Measurements from ENCODE around the gene NLRP11. TPM values are rescaled to one million over a fixed set of nuclear protein-coding genes. Genes with fewer than 3 reads are reported as not detected.

The NLRP11 gene
- total and polyA plus RNA-seq, 2 donors = under 0.01 to 0.02 TPM

DNA sequence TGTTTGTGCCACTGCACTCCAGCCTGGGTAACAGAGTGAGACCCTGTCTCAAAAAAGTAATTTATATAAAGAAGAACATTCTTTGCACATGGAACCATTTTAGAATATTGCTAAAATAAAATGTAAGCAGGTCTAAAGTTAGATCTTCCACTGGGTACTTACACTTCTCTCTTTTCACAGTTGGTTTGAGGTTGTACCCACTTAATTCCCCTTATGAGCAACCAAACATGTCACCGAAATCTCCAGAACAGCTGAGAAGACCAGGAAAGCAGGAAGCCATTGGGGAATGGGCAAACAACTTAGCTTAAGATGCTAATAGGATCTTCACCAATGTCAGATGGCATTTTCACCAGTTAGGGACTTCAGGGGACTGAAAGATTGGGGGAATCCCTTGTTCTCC lies 23.4 kb upstream of the NLRP11 start:
- Histone ChIP-seq H3K9me3 (ENCODE audit: control insufficient read depth in 2 of 2, insufficient read depth in 1 of 2, low read length in 1 of 2) (peaks cover 0 to 20% of the 10 kb centered on the region in 2 donors), H3K4me3 (ENCODE audit: low read length in 2 of 2) (no peak overlapping the region), H3K36me3 (ENCODE audit: control insufficient read depth in 2 of 2, insufficient read depth in 2 of 2, low read length in 1 of 2) (no peaks in the 10 kb centered on the region), H3K27me3 (ENCODE audit: control insufficient read depth in 2 of 2, insufficient read depth in 1 of 2, low read length in 1 of 2) (no peaks in the 10 kb centered on the region), H3K4me1 (ENCODE audit: control insufficient read depth in 2 of 2, insufficient read depth in 2 of 2, low read length in 2 of 2) (no peaks in the 10 kb centered on the region), H3K27ac (ENCODE audit: low read depth in 1 of 2, low read length in 1 of 2) (no peak overlapping the region)
- 87% methylated on average over 1 of the region's 1 CpG for WGBS
- DNase-seq (ENCODE audit: low read depth in 6 of 9, low spot score in 9 of 9) = no peak

DNA sequence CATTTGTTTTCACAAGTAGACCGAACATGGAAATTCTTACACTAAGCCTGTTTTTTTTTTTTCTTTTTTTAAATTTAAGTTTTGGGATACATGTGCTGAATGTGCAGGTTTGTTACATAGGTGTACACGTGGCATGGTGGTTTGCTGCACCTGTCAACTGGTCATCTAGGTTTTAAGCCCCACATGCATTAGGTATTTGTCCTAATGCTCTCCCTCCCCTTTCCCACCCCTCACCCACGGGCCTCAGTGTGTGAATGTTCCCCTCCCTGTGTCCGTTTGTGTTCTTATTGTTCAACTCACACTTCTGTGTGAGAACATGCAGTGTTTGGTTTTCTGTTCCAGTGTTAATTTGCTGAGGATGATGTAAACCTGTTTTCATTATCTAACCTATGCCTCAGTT lies 7.1 kb upstream of the NLRP11 start:
- 71% methylated on average over 4 of the region's 4 CpGs for WGBS

DNA sequence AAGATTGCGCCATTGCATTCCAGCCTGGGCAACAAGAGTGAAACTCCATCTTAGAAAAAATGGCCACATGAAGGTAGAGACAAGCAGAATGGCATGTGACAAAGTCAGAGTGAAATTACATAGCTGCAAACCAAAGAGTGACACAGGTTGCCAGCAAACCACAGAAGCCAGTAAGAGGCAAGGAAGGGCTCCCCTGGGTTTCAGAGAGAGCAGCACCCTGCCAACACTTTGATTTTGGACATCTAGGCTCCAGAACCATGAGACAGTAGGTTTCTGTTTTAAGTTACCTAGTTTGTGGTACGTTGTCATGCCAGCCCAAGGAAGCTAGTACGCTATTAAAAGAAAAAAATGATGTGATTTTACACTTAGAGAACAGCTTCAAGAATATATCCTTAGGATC lies 6.5 kb upstream of the NLRP11 start:
- Histone ChIP-seq H3K4me3 (ENCODE audit: low read length in 2 of 2) (no peak overlapping the region), H3K4me1 (ENCODE audit: control insufficient read depth in 2 of 2, insufficient read depth in 2 of 2, low read length in 2 of 2) (no peaks in the 10 kb centered on the region), H3K9me3 (ENCODE audit: control insufficient read depth in 2 of 2, insufficient read depth in 1 of 2, low read length in 1 of 2) (peaks cover 0 to 8% of the 10 kb centered on the region in 2 donors), H3K27me3 (ENCODE audit: control insufficient read depth in 2 of 2, insufficient read depth in 1 of 2, low read length in 1 of 2) (no peaks in the 10 kb centered on the region), H3K27ac (ENCODE audit: low read depth in 1 of 2, low read length in 1 of 2) (no peak overlapping the region), H3K36me3 (ENCODE audit: control insufficient read depth in 2 of 2, insufficient read depth in 2 of 2, low read length in 1 of 2) (no peaks in the 10 kb centered on the region)
- no peak for DNase-seq (ENCODE audit: low read depth in 6 of 9, low spot score in 9 of 9)
- 75% methylated on average over 3 of the region's 3 CpGs for WGBS

More for the DNA sequence above, 7.1 kb upstream of the NLRP11 start:
- no peaks in the 10 kb centered on the region for H3K36me3 ChIP-seq (ENCODE audit: control insufficient read depth in 2 of 2, insufficient read depth in 2 of 2, low read length in 1 of 2)
- H3K4me1 ChIP-seq (ENCODE audit: control insufficient read depth in 2 of 2, insufficient read depth in 2 of 2, low read length in 2 of 2) = no peaks in the 10 kb centered on the region
- H3K9me3 ChIP-seq (ENCODE audit: control insufficient read depth in 2 of 2, insufficient read depth in 1 of 2, low read length in 1 of 2) = peaks cover 0 to 8% of the 10 kb centered on the region in 2 donors
- DNase-seq (ENCODE audit: low read depth in 6 of 9, low spot score in 9 of 9) = no peak
- no peaks in the 10 kb centered on the region for H3K27me3 ChIP-seq (ENCODE audit: control insufficient read depth in 2 of 2, insufficient read depth in 1 of 2, low read length in 1 of 2)
- no peak overlapping the region for H3K4me3 ChIP-seq (ENCODE audit: low read length in 2 of 2)
- no peak overlapping the region for H3K27ac ChIP-seq (ENCODE audit: low read depth in 1 of 2, low read length in 1 of 2)

DNA sequence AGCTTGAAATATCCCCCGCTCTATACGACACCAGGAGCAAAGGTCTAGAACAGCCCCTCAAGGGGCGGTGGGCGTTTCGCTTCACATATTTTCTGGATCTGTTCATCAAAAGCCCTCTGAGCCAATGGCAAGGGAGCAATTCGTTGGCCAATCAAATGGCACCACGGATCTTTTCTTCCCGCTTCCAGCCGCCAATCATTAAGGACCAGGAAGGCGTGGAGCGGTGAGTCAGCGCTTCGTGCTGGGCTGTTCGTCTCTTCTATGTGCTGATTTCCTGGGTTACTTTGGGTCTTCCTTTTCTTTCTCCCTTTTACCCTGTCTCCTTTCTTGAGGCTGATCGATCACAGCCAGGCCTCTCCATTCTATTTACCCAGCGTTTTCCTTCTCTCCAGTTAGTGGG lies 4.5 kb upstream of the NLRP11 start, which contains the start of gene NLRP4:
NLRP4 (plus strand) TSS at position 201 of the 400 bp plus-strand sequence. CDS start 15,541 bp downstream, outside the sequence.
- no peak within 1 kb of the TSS for H3K27ac ChIP-seq (ENCODE audit: low read depth in 1 of 2, low read length in 1 of 2)
- peaks cover 0 to 8% of the 10 kb centered on the region in 2 donors for H3K9me3 ChIP-seq (ENCODE audit: control insufficient read depth in 2 of 2, insufficient read depth in 1 of 2, low read length in 1 of 2)
- no peaks in the 10 kb centered on the region for H3K4me1 ChIP-seq (ENCODE audit: control insufficient read depth in 2 of 2, insufficient read depth in 2 of 2, low read length in 2 of 2)
- WGBS = 93% methylated on average over 16 of the region's 16 CpGs
- H3K27me3 ChIP-seq (ENCODE audit: control insufficient read depth in 2 of 2, insufficient read depth in 1 of 2, low read length in 1 of 2) = no peaks in the 10 kb centered on the region
- no peaks in the 10 kb centered on the region for H3K36me3 ChIP-seq (ENCODE audit: control insufficient read depth in 2 of 2, insufficient read depth in 2 of 2, low read length in 1 of 2)
- no peak within 1 kb of the TSS for H3K4me3 ChIP-seq (ENCODE audit: low read length in 2 of 2)
- DNase-seq (ENCODE audit: low read depth in 6 of 9, low spot score in 9 of 9) = no peak

DNA sequence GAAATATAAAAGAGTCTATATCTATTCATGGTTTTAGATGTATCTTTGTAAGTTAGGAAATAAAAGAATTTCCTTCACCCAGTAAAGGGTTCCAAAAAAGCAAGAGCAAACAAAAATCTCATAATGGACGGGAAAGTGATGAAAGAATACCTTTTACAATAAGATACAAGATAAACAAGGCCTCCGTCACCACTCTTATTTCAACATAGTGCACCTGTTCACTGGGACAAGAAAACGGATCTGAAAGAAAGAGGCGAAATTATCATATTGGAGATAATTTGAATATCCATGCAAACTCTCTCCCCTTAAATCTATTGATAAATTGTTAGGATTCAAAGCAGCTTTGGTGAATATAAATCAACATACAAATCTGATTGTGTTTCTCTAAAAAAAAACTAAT lies 877 bp upstream of the NLRP11 start:
- Histone ChIP-seq H3K9me3 (ENCODE audit: control insufficient read depth in 2 of 2, insufficient read depth in 1 of 2, low read length in 1 of 2) (peaks cover 0 to 8% of the 10 kb centered on the region in 2 donors), H3K27ac (ENCODE audit: low read depth in 1 of 2, low read length in 1 of 2) (no peak overlapping the region), H3K36me3 (ENCODE audit: control insufficient read depth in 2 of 2, insufficient read depth in 2 of 2, low read length in 1 of 2) (no peaks in the 10 kb centered on the region), H3K27me3 (ENCODE audit: control insufficient read depth in 2 of 2, insufficient read depth in 1 of 2, low read length in 1 of 2) (no peaks in the 10 kb centered on the region), H3K4me3 (ENCODE audit: low read length in 2 of 2) (no peak overlapping the region), H3K4me1 (ENCODE audit: control insufficient read depth in 2 of 2, insufficient read depth in 2 of 2, low read length in 2 of 2) (no peaks in the 10 kb centered on the region)
- no peak for DNase-seq (ENCODE audit: low read depth in 6 of 9, low spot score in 9 of 9)
- WGBS = 91% methylated on average over 4 of the region's 4 CpGs

DNA sequence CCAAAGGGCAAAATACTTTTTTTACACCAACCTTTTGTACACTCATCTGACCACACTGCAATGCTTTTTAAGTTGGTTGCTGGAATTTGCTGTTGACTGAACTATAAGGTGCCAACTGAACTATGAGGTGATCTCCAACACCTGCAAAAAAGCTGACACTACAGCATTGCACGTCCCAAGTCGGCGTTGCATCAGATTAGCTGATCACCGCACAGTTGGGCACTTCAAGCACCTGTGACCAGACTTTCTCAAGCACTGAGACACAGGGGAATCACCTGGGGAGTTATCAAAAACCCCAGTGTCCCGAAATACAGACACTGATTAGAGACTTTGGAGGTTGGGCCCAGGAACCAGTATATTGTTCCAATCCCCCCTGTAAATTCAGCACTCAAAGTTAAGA lies 1.1 kb downstream of the NLRP11 start:
- H3K36me3 ChIP-seq (ENCODE audit: control insufficient read depth in 2 of 2, insufficient read depth in 2 of 2, low read length in 1 of 2) = no peaks in the 10 kb centered on the region
- no peaks in the 10 kb centered on the region for H3K4me1 ChIP-seq (ENCODE audit: control insufficient read depth in 2 of 2, insufficient read depth in 2 of 2, low read length in 2 of 2)
- WGBS = 91% methylated on average over 5 of the region's 5 CpGs
- no peak overlapping the region for H3K27ac ChIP-seq (ENCODE audit: low read depth in 1 of 2, low read length in 1 of 2)
- no peak overlapping the region for H3K4me3 ChIP-seq (ENCODE audit: low read length in 2 of 2)
- no peaks in the 10 kb centered on the region for H3K27me3 ChIP-seq (ENCODE audit: control insufficient read depth in 2 of 2, insufficient read depth in 1 of 2, low read length in 1 of 2)
- no peak for DNase-seq (ENCODE audit: low read depth in 6 of 9, low spot score in 9 of 9)
- H3K9me3 ChIP-seq (ENCODE audit: control insufficient read depth in 2 of 2, insufficient read depth in 1 of 2, low read length in 1 of 2) = no peaks in the 10 kb centered on the region

DNA sequence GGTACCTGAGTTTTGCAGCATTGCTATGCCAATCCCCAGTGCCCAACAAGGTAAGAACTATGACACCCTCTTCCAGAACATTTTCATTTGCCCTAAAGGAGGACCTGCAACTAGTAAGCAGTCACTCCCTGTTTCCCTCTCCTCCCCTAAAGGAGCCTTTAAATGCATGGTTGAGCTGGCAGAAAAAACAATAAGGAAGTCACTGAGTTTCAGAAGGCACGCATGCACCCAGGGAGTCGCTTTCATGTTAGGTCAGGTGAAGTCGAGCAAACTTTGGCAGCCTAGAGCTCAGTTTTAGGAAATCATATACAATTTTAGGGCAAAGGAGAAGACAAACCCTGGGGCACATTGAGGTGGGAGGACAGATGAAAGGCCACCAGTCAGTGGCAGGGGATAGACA lies 11.8 kb downstream of the NLRP11 start:
- Histone ChIP-seq H3K9me3 (ENCODE audit: control insufficient read depth in 2 of 2, insufficient read depth in 1 of 2, low read length in 1 of 2) (no peaks in the 10 kb centered on the region), H3K4me3 (ENCODE audit: low read length in 2 of 2) (no peak overlapping the region), H3K27me3 (ENCODE audit: control insufficient read depth in 2 of 2, insufficient read depth in 1 of 2, low read length in 1 of 2) (no peaks in the 10 kb centered on the region), H3K4me1 (ENCODE audit: control insufficient read depth in 2 of 2, insufficient read depth in 2 of 2, low read length in 2 of 2) (no peaks in the 10 kb centered on the region), H3K36me3 (ENCODE audit: control insufficient read depth in 2 of 2, insufficient read depth in 2 of 2, low read length in 1 of 2) (no peaks in the 10 kb centered on the region), H3K27ac (ENCODE audit: low read depth in 1 of 2, low read length in 1 of 2) (no peak overlapping the region)
- WGBS = 84% methylated on average over 3 of the region's 3 CpGs
- DNase-seq (ENCODE audit: low read depth in 6 of 9, low spot score in 9 of 9) = no peak

DNA sequence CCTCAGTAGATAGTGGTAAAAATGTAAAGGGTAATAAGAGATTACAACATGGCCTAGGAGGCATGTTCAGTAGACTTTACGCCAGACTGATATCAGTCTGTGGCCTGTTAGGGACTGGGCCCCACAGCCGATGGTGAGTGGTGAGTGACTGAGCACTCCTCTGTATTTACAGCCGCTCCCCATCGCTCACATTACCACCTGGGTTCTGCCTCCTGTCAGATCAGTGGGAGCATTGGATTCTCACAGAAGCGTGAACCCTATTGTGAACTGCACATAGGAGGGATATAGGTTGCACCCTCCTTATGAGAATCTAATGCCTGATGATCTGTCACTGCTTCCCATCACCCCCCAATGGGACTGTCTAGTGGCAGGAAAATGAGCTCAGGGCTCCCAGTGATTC lies 17.9 kb downstream of the NLRP11 start:
- 96% methylated on average over 5 of the region's 5 CpGs for WGBS
- no peaks in the 10 kb centered on the region for H3K27me3 ChIP-seq (ENCODE audit: control insufficient read depth in 2 of 2, insufficient read depth in 1 of 2, low read length in 1 of 2)
- H3K36me3 ChIP-seq (ENCODE audit: control insufficient read depth in 2 of 2, insufficient read depth in 2 of 2, low read length in 1 of 2) = no peaks in the 10 kb centered on the region
- H3K4me3 ChIP-seq (ENCODE audit: low read length in 2 of 2) = no peak overlapping the region
- H3K4me1 ChIP-seq (ENCODE audit: control insufficient read depth in 2 of 2, insufficient read depth in 2 of 2, low read length in 2 of 2) = no peaks in the 10 kb centered on the region
- H3K9me3 ChIP-seq (ENCODE audit: control insufficient read depth in 2 of 2, insufficient read depth in 1 of 2, low read length in 1 of 2) = no peaks in the 10 kb centered on the region
- DNase-seq (ENCODE audit: low read depth in 6 of 9, low spot score in 9 of 9) = no peak
- no peak overlapping the region for H3K27ac ChIP-seq (ENCODE audit: low read depth in 1 of 2, low read length in 1 of 2)

DNA sequence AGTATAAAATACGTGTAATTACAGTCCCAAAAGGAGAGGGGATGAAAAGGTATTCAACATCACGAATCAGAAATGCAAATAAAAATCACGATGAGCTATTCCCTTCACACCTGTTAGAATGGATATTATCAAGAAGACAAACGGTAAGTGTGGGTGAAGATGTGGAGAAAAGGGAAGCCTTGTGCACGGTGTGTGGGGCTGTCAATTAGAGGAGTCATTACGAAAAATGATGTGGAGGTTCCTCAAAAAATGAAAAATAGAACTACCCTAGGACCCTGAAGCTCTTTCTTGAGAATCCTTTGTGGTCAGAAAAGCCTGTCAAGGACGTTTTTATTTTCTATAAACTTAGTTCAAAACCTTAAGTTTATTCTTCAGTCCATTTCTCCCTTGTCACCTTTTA lies 19.4 kb downstream of the NLRP11 start:
- Histone ChIP-seq H3K4me1 (ENCODE audit: control insufficient read depth in 2 of 2, insufficient read depth in 2 of 2, low read length in 2 of 2) (no peaks in the 10 kb centered on the region), H3K27me3 (ENCODE audit: control insufficient read depth in 2 of 2, insufficient read depth in 1 of 2, low read length in 1 of 2) (no peaks in the 10 kb centered on the region), H3K36me3 (ENCODE audit: control insufficient read depth in 2 of 2, insufficient read depth in 2 of 2, low read length in 1 of 2) (no peaks in the 10 kb centered on the region), H3K4me3 (ENCODE audit: low read length in 2 of 2) (no peak overlapping the region), H3K9me3 (ENCODE audit: control insufficient read depth in 2 of 2, insufficient read depth in 1 of 2, low read length in 1 of 2) (no peaks in the 10 kb centered on the region), H3K27ac (ENCODE audit: low read depth in 1 of 2, low read length in 1 of 2) (no peak overlapping the region)
- 66% methylated on average over 7 of the region's 7 CpGs for WGBS
- no peak for DNase-seq (ENCODE audit: low read depth in 6 of 9, low spot score in 9 of 9)

DNA sequence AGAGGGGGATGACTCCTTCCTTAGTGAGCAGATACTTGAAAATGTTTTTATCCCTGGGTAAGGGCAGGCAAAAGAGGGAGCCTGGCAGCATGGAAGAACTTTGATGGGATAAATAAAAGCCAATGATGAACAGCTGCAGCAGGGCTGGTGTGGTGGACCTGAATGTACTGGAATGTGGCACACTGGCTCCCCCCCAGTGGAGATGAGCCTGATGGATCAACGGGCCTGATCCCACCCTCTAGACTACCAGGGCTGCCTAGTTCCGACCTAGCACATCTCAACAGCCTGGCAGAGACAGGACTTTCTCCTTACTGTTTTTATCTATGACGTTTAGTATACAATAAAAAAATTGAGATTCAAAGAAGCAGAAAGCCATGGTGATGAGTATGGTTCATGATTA lies 20.5 kb downstream of the NLRP11 start:
- Histone ChIP-seq H3K4me3 (ENCODE audit: low read length in 2 of 2) (no peak overlapping the region), H3K4me1 (ENCODE audit: control insufficient read depth in 2 of 2, insufficient read depth in 2 of 2, low read length in 2 of 2) (no peaks in the 10 kb centered on the region), H3K9me3 (ENCODE audit: control insufficient read depth in 2 of 2, insufficient read depth in 1 of 2, low read length in 1 of 2) (no peaks in the 10 kb centered on the region), H3K27me3 (ENCODE audit: control insufficient read depth in 2 of 2, insufficient read depth in 1 of 2, low read length in 1 of 2) (no peaks in the 10 kb centered on the region), H3K36me3 (ENCODE audit: control insufficient read depth in 2 of 2, insufficient read depth in 2 of 2, low read length in 1 of 2) (no peaks in the 10 kb centered on the region), H3K27ac (ENCODE audit: low read depth in 1 of 2, low read length in 1 of 2) (no peak overlapping the region)
- WGBS = 81% methylated on average over 3 of the region's 3 CpGs
- DNase-seq (ENCODE audit: low read depth in 6 of 9, low spot score in 9 of 9) = no peak

Measured in thymus (tissue), 11 donors.